Stimulated activated CD4-positive, alpha-beta T cell treated with anti-CD3 and anti-CD28 coated beads, Interleukin-2, amount 100 ng/mL, for 48 hours (primary cell): ENCODE results near the gene C3orf18.

Experiments used
- DNase-seq, 2 donors: peaks; one replicate each; pipeline ENCODE4 v3.0.0-alpha.2; 2020

C3orf18 gene

GRCh38 chr3:50567386-50568167 lies at the start of gene C3orf18:
Gene C3orf18 (minus strand): TSS chr3:50567747. CDS start chr3:50565699, 2,048 bp downstream.
- peak; percentile 92 to 93 for DNase-seq

GRCh38 chr3:50616770-50617095 lies 49.2 kb upstream of the C3orf18 start:
- DNase-seq, result peak; percentile 94

- peak; percentile 75 to 80 for DNase-seq
Measured at GRCh38 chr3:50616003-50616769, 48.6 kb upstream of the C3orf18 start.

- no peak for DNase-seq
Measured at GRCh38 chr3:50615190-50615589, 47.6 kb upstream of the C3orf18 start.

GRCh38 chr3:50612970-50613846 lies 45.7 kb upstream of the C3orf18 start:
- no peak for DNase-seq

GRCh38 chr3:50612234-50612882 lies 44.8 kb upstream of the C3orf18 start:
- DNase-seq, result no peak

- DNase-seq, result peak; percentile 97 to 98
Measured at GRCh38 chr3:50611464-50612233, 44.1 kb upstream of the C3orf18 start, which contains the start of gene CISH. Gene CISH (minus strand): TSS chr3:50611774. CDS start chr3:50611650, 124 bp downstream.

- no peak for DNase-seq
Measured at GRCh38 chr3:50610992-50611463, 43.5 kb upstream of the C3orf18 start.

- peak; percentile 42 to 45 for DNase-seq
Measured at GRCh38 chr3:50610181-50610971, 42.8 kb upstream of the C3orf18 start.

GRCh38 chr3:50609763-50610085 lies 42.2 kb upstream of the C3orf18 start:
- peak in 1 of 2 donors; percentile 30 for DNase-seq

- DNase-seq, result peak in 1 of 2 donors; percentile 20
Measured at GRCh38 chr3:50609071-50609762, 41.7 kb upstream of the C3orf18 start.

- DNase-seq, result no peak
Measured at GRCh38 chr3:50608278-50608677, 40.7 kb upstream of the C3orf18 start.

GRCh38 chr3:50607271-50608091 lies 39.9 kb upstream of the C3orf18 start:
- DNase-seq, result peak in 1 of 2 donors; percentile 44

- no peak for DNase-seq
Measured at GRCh38 chr3:50606596-50606995, 39.0 kb upstream of the C3orf18 start.

- DNase-seq, result no peak
Measured at GRCh38 chr3:50605901-50606326, 38.4 kb upstream of the C3orf18 start.

GRCh38 chr3:50604628-50605588 lies 37.4 kb upstream of the C3orf18 start:
- no peak for DNase-seq

- no peak for DNase-seq
Measured at GRCh38 chr3:50604110-50604621, 36.6 kb upstream of the C3orf18 start.
